ENCODE results near the gene FOXE1. TPM values are rescaled to one million over a fixed set of nuclear protein-coding genes. Genes with fewer than 3 reads are reported as not detected.

Gene FOXE1
- total and polyA plus RNA-seq, 2 experiments from 2014 or later, result 0.45 TPM; not detected in 1

DNA sequence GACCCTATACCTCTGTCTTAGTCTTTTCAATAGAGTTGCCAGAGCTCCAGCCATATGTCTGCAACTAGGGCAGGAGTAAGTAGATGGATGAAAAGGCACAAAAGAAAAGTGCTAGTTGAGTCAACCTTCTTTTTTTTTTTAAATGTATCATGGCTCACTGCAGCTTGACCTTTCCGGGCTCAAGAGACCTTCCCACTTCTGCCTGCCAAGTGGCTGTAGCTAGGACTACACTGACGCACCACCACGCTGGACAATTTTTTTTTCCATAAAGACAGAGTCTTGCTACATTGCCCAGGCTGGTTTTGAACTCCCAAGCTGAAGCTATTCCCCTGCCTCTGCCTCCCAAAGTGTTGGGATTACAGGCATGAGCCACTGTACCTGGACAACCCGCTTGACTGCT is 27.3 kb downstream of the FOXE1 start:
- Histone ChIP-seq H3K9me2 (ENCODE audit: insufficient read depth) (no peaks in the 10 kb centered on the region), H3K27ac (ENCODE audit: low read depth) (no peak overlapping the region), H3F3A (replicated peaks; ENCODE audit: low read depth) (no peaks in the 10 kb centered on the region), H3K36me3 (ENCODE audit: insufficient read depth) (no peaks in the 10 kb centered on the region), H2AFZ (no peak overlapping the region), H3K79me2 (replicated peaks; ENCODE audit: insufficient read depth) (no peaks in the 10 kb centered on the region), H3K4me2 (no peak overlapping the region), H3K27me3 (ENCODE audit: insufficient read depth) (no peaks in the 10 kb centered on the region), H3K4me3 (no peak overlapping the region), H3K4me1 (ENCODE audit: insufficient read depth) (no peaks in the 10 kb centered on the region), H4K20me1 (replicated peaks; ENCODE audit: insufficient read depth) (no peaks in the 10 kb centered on the region)
- TF ChIP-seq EZH2 (IDR thresholded peaks at IDR 0.05; ENCODE audit: low read depth, unreplicated experiment) (no peak), NANOG (IDR thresholded peaks at IDR 0.05; ENCODE audit: borderline replicate concordance) (no peak), CREB1 (CRISPR knock-in tag; IDR thresholded peaks at IDR 0.05; ENCODE audit: low read depth) (no peak), CTCF (conservative IDR thresholded peaks at IDR 0.05; ENCODE audit: low read depth in 2 of 2) (no peak), JUNB (IDR thresholded peaks at IDR 0.05; ENCODE audit: unreplicated experiment) (no peak), ETS1 (IDR thresholded peaks at IDR 0.05) (no peak), EZH2phosphoT487 (IDR thresholded peaks at IDR 0.05; ENCODE audit: unreplicated experiment) (no peak), ZNF114 (CRISPR knock-in tag; IDR thresholded peaks at IDR 0.05) (no peak), ZNF331 (CRISPR knock-in tag; IDR thresholded peaks at IDR 0.05; ENCODE audit: low read depth) (no peak), STAT1 (IDR thresholded peaks at IDR 0.05; ENCODE audit: unreplicated experiment) (no peak), POLR2AphosphoS5 (IDR thresholded peaks at IDR 0.05; ENCODE audit: low read depth) (no peak)
- TF ChIP-seq, protein P1, sequence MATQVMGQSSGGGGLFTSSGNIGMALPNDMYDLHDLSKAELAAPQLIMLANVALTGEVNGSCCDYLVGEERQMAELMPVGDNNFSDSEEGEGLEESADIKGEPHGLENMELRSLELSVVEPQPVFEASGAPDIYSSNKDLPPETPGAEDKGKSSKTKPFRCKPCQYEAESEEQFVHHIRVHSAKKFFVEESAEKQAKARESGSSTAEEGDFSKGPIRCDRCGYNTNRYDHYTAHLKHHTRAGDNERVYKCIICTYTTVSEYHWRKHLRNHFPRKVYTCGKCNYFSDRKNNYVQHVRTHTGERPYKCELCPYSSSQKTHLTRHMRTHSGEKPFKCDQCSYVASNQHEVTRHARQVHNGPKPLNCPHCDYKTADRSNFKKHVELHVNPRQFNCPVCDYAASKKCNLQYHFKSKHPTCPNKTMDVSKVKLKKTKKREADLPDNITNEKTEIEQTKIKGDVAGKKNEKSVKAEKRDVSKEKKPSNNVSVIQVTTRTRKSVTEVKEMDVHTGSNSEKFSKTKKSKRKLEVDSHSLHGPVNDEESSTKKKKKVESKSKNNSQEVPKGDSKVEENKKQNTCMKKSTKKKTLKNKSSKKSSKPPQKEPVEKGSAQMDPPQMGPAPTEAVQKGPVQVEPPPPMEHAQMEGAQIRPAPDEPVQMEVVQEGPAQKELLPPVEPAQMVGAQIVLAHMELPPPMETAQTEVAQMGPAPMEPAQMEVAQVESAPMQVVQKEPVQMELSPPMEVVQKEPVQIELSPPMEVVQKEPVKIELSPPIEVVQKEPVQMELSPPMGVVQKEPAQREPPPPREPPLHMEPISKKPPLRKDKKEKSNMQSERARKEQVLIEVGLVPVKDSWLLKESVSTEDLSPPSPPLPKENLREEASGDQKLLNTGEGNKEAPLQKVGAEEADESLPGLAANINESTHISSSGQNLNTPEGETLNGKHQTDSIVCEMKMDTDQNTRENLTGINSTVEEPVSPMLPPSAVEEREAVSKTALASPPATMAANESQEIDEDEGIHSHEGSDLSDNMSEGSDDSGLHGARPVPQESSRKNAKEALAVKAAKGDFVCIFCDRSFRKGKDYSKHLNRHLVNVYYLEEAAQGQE (IDR thresholded peaks at IDR 0.05; ENCODE audit: unreplicated experiment), result no peak
- TF ChIP-seq, protein P2, sequence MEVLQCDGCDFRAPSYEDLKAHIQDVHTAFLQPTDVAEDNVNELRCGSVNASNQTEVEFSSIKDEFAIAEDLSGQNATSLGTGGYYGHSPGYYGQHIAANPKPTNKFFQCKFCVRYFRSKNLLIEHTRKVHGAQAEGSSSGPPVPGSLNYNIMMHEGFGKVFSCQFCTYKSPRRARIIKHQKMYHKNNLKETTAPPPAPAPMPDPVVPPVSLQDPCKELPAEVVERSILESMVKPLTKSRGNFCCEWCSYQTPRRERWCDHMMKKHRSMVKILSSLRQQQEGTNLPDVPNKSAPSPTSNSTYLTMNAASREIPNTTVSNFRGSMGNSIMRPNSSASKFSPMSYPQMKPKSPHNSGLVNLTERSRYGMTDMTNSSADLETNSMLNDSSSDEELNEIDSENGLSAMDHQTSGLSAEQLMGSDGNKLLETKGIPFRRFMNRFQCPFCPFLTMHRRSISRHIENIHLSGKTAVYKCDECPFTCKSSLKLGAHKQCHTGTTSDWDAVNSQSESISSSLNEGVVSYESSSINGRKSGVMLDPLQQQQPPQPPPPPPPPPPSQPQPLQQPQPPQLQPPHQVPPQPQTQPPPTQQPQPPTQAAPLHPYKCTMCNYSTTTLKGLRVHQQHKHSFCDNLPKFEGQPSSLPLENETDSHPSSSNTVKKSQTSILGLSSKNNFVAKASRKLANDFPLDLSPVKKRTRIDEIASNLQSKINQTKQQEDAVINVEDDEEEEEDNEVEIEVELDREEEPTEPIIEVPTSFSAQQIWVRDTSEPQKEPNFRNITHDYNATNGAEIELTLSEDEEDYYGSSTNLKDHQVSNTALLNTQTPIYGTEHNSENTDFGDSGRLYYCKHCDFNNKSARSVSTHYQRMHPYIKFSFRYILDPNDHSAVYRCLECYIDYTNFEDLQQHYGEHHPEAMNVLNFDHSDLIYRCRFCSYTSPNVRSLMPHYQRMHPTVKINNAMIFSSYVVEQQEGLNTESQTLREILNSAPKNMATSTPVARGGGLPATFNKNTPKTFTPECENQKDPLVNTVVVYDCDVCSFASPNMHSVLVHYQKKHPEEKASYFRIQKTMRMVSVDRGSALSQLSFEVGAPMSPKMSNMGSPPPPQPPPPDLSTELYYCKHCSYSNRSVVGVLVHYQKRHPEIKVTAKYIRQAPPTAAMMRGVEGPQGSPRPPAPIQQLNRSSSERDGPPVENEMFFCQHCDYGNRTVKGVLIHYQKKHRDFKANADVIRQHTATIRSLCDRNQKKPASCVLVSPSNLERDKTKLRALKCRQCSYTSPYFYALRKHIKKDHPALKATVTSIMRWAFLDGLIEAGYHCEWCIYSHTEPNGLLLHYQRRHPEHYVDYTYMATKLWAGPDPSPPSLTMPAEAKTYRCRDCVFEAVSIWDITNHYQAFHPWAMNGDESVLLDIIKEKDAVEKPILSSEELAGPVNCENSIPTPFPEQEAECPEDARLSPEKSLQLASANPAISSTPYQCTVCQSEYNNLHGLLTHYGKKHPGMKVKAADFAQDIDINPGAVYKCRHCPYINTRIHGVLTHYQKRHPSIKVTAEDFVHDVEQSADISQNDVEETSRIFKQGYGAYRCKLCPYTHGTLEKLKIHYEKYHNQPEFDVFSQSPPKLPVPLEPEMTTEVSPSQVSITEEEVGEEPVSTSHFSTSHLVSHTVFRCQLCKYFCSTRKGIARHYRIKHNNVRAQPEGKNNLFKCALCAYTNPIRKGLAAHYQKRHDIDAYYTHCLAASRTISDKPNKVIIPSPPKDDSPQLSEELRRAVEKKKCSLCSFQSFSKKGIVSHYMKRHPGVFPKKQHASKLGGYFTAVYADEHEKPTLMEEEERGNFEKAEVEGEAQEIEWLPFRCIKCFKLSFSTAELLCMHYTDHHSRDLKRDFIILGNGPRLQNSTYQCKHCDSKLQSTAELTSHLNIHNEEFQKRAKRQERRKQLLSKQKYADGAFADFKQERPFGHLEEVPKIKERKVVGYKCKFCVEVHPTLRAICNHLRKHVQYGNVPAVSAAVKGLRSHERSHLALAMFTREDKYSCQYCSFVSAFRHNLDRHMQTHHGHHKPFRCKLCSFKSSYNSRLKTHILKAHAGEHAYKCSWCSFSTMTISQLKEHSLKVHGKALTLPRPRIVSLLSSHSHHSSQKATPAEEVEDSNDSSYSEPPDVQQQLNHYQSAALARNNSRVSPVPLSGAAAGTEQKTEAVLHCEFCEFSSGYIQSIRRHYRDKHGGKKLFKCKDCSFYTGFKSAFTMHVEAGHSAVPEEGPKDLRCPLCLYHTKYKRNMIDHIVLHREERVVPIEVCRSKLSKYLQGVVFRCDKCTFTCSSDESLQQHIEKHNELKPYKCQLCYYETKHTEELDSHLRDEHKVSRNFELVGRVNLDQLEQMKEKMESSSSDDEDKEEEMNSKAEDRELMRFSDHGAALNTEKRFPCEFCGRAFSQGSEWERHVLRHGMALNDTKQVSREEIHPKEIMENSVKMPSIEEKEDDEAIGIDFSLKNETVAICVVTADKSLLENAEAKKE (CRISPR knock-in tag; IDR thresholded peaks at IDR 0.05), result no peak
- no peaks in the 10 kb centered on the region; the same call in 1 of the 3 replicates for H3K4me1 Mint-ChIP-seq
- no peaks in the 10 kb centered on the region for H3K27me3 Mint-ChIP-seq (ENCODE audit: insufficient read depth, low read depth, poor library complexity)
- H3K27ac Mint-ChIP-seq, result no peak overlapping the region
- H3K4me3 Mint-ChIP-seq, result no peak overlapping the region
- H3K9me3 Mint-ChIP-seq, result no peaks in the 10 kb centered on the region
- ATAC-seq (no peak), DNase-seq (ENCODE audit: low spot score) (no peak)
- no peaks in the 10 kb centered on the region for H3K36me3 Mint-ChIP-seq (ENCODE audit: low read depth)
